ENCODE results near the gene ABHD2. TPM values are rescaled to one million over a fixed set of nuclear protein-coding genes. Genes with fewer than 3 reads are reported as not detected.
A peak's percentile ranks its signal among the peaks of the same experiment; 100 is the strongest.

Gene ABHD2
- total RNA-seq, 2 donors from 2014 or later: 50.8 to 136 TPM

- Histone ChIP-seq H3K4me1 (peaks cover 7% of the 10 kb centered on the region), H3K27ac (no peak overlapping the region), H3K9me3 (no peaks in the 10 kb centered on the region), H3K36me3 (replicated peaks in 1 of 2; ENCODE audit: insufficient read depth in 1 of 2, low read depth in 2 of 2) (peaks cover 7 to 21% of the 10 kb centered on the region in 2 donors), H3K27me3 (no peaks in the 10 kb centered on the region), H3K4me3 (no peak overlapping the region)
- intact Hi-C loops (cut with DNase I): loop anchor here (5.0 to 10.0 kb wide), 3 partner anchors 36 to 274 kb away; no protein-coding TSS in a partner anchor
- no peak for DNase-seq
- TF ChIP-seq, protein P1, sequence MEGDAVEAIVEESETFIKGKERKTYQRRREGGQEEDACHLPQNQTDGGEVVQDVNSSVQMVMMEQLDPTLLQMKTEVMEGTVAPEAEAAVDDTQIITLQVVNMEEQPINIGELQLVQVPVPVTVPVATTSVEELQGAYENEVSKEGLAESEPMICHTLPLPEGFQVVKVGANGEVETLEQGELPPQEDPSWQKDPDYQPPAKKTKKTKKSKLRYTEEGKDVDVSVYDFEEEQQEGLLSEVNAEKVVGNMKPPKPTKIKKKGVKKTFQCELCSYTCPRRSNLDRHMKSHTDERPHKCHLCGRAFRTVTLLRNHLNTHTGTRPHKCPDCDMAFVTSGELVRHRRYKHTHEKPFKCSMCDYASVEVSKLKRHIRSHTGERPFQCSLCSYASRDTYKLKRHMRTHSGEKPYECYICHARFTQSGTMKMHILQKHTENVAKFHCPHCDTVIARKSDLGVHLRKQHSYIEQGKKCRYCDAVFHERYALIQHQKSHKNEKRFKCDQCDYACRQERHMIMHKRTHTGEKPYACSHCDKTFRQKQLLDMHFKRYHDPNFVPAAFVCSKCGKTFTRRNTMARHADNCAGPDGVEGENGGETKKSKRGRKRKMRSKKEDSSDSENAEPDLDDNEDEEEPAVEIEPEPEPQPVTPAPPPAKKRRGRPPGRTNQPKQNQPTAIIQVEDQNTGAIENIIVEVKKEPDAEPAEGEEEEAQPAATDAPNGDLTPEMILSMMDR (IDR thresholded peaks at IDR 0.05): no peak
- TF ChIP-seq POLR2A (IDR thresholded peaks at IDR 0.05): no peak
- no peak for ATAC-seq
- 86 to 91% methylated on average over 7 to 11 of the region's 11 CpGs for WGBS, 2 donors
Observed at GRCh38 chr15:89178307-89178977, 90.2 kb downstream of the ABHD2 start.

GRCh38 chr15:89179966-89180875 lies 92.0 kb downstream of the ABHD2 start:
- 79 to 80% methylated on average over 5 of the region's 5 CpGs for WGBS, 2 donors
- TF ChIP-seq, protein P1 (IDR thresholded peaks at IDR 0.05): no peak
- no peak for TF ChIP-seq POLR2A (IDR thresholded peaks at IDR 0.05)
- Histone ChIP-seq H3K4me3 (no peak overlapping the region), H3K9me3 (no peaks in the 10 kb centered on the region), H3K36me3 (replicated peaks in 1 of 2; ENCODE audit: insufficient read depth in 1 of 2, low read depth in 2 of 2) (peaks cover 7 to 22% of the 10 kb centered on the region in 2 donors), H3K27me3 (no peaks in the 10 kb centered on the region), H3K4me1 (peaks cover 22% of the 10 kb centered on the region), H3K27ac (no peak overlapping the region)
- no peak for DNase-seq
- ATAC-seq: no peak
- intact Hi-C loops (cut with DNase I): loop anchor here (5.0 to 10.0 kb wide), 3 partner anchors 38 to 275 kb away; no protein-coding TSS in a partner anchor

DNA sequence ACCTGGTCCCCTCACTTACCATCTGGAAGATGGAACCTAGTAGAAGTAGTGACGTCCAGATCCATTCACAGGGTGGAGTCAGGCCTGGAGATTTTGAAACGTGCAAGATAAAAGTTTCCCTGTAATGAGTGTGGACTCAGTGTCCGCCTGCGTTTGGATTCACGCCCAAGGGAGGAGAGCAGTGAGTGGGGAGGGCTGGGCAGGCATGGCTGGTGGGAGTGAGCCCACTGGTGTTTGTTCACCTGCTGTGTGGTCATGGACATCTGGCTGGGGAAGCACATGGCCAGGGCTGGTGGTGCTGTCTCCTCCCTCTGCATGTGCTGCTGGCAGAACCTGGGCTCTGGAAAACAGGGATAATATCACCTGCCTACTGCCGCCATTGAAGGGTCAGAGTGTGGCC lies 96.1 kb downstream of the ABHD2 start:
- Histone ChIP-seq H3K4me1 (peaks cover 15% of the 10 kb centered on the region), H3K27ac (peak overlapping the region; percentile 13 to 59 (median 22)), H3K9me3 (no peaks in the 10 kb centered on the region), H3K36me3 (replicated peaks in 1 of 2; ENCODE audit: insufficient read depth in 1 of 2, low read depth in 2 of 2) (peaks cover 7 to 21% of the 10 kb centered on the region in 2 donors), H3K27me3 (no peaks in the 10 kb centered on the region), H3K4me3 (no peak overlapping the region)
- peak; percentile 73 for ATAC-seq
- no peak for TF ChIP-seq POLR2A (IDR thresholded peaks at IDR 0.05)
- TF ChIP-seq, protein P1 (IDR thresholded peaks at IDR 0.05): no peak
- WGBS, 2 donors: 33 to 34% methylated on average over 5 to 6 of the region's 6 CpGs
- intact Hi-C loops (cut with DNase I): no loop called here
- peak; percentile 41 to 85 (median 73) for DNase-seq

GRCh38 chr15:89184886-89185526 lies 96.8 kb downstream of the ABHD2 start:
- no peak overlapping the region for H3K4me3 ChIP-seq
- no peaks in the 10 kb centered on the region for H3K27me3 ChIP-seq
- DNase-seq (peak in 1 of 4 donors; percentile 39), ATAC-seq (no peak)
- no peaks in the 10 kb centered on the region for H3K9me3 ChIP-seq
- intact Hi-C loops (cut with DNase I): no loop called here
- WGBS, 2 donors: 79% methylated on average over 9 to 11 of the region's 12 CpGs
- no peak for TF ChIP-seq POLR2A (IDR thresholded peaks at IDR 0.05)
- TF ChIP-seq, protein P1 (IDR thresholded peaks at IDR 0.05): no peak
- peaks cover 7 to 26% of the 10 kb centered on the region in 2 donors for H3K36me3 ChIP-seq (replicated peaks in 1 of 2; ENCODE audit: insufficient read depth in 1 of 2, low read depth in 2 of 2)
- peak overlapping the region in 3 of 4 donors; percentile 13 to 59 (median 26) for H3K27ac ChIP-seq
- peaks cover 15% of the 10 kb centered on the region for H3K4me1 ChIP-seq
